Spinal cord (tissue), 10 donors: ENCODE measurements around the gene NEMP1. TPM values are rescaled to one million over a fixed set of nuclear protein-coding genes. Genes with fewer than 3 reads are reported as not detected.

Experiments used
- DNase-seq, 6 donors: peaks; one replicate each; pipeline versions ENCODE4 v3.0.0 to v3.0.0-alpha.2; 2013 to 2015; ENCODE audit warnings: low spot score in 6 of 6, low read depth in 4 of 6
- H3K27ac ChIP-seq: one replicate; pipeline ENCODE4 v1.5.1; 2013; ENCODE audit warnings: low read depth, low read length, control low read depth
- H3K27me3 ChIP-seq: one replicate; pipeline ENCODE4 v1.6.1; 2013; ENCODE audit warnings: low read length; ENCODE audit not compliant: control insufficient read depth, insufficient read depth
- H3K36me3 ChIP-seq: one replicate; pipeline ENCODE4 v1.6.1; 2013; ENCODE audit warnings: low read length; ENCODE audit not compliant: control insufficient read depth, insufficient read depth
- H3K4me1 ChIP-seq: one replicate; pipeline ENCODE4 v1.6.1; 2013; ENCODE audit warnings: low read length; ENCODE audit not compliant: control insufficient read depth, insufficient read depth
- H3K4me3 ChIP-seq: one replicate; pipeline ENCODE4 v1.5.1; 2013; ENCODE audit warnings: low read depth, low read length, control low read depth
- H3K9me3 ChIP-seq: one replicate; pipeline ENCODE4 v1.6.1; 2013; ENCODE audit warnings: low read length; ENCODE audit not compliant: control insufficient read depth, insufficient read depth
- WGBS: methylation state at CpG from one replicate; pipeline ENCODE4 v1.1.5; 2013; ENCODE audit warnings: missing lambda C conversion rate; ENCODE audit not compliant: insufficient coverage; 5-methylcytosine and 5-hydroxymethylcytosine counted together
- polyA plus RNA-seq, 2 donors: library from polyadenylated mRNA; unstranded; fragments of 120-200 nt; gene quantifications; one replicate each; pipeline ENCODE4 v1.2.1, GENCODE V29; 2013; ENCODE audit not compliant: insufficient read length in 2 of 2
- total RNA-seq, 2 donors: library from RNA; depleted of rRNA in 1 of 2; stranded (reverse); fragments of 120-200 nt in 1 of 2; fragments of >200 nt in 1 of 2; gene quantifications; one replicate each; pipeline versions ENCODE4 v1.2.3 to v1.2.4, GENCODE V29; 2013 to 2014
- donor health status: healthy.

The NEMP1 gene
- total and polyA plus RNA-seq, 4 donors, result 13.2 to 17.3 (median 13.6) TPM

DNA sequence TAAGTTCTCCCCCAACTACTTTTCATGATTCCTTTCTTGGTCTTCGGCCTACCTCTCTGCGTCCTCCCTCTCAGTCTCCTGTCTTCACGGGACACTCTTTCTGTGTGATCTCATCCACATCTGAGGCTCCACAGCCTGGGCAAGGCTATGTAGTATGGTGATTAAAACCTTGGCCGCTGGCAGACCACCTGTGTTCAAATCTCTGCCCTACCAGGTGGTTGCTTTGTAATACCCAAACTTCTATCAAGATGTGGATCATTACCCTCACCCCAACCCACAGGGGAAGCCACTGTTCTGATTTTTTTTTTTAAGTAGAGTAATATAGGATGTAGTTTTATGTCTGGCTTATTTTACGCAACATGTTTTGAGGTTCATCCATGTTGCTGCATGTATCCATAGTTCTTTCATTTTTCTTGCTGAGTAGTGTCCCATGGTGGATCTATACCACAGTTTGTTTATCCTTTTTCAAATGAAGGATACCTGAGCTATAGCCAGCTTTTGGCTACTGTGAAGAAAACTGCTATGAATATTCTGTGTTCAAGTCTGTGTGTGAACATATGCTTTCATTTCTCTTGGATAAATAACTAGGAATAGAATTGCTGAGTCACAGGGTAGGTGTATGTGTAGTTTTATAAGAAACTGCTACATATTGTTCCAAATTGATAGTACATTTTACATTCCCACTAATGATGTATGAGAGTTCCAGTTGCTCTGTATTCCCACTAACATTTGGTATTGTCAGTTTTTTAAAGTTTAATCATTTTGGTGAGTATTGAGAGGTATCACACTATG is 40.9 kb upstream of the NEMP1 start:
- H3K4me1 ChIP-seq, result no peaks in the 10 kb centered on the region
- H3K36me3 ChIP-seq, result no peaks in the 10 kb centered on the region
- no peak for DNase-seq
- H3K4me3 ChIP-seq, result no peak overlapping the region
- WGBS, result no CpG with 5 or more reads among the region's 5 CpGs
- H3K27ac ChIP-seq, result no peak overlapping the region
- no peaks in the 10 kb centered on the region for H3K27me3 ChIP-seq
- no peaks in the 10 kb centered on the region for H3K9me3 ChIP-seq

DNA sequence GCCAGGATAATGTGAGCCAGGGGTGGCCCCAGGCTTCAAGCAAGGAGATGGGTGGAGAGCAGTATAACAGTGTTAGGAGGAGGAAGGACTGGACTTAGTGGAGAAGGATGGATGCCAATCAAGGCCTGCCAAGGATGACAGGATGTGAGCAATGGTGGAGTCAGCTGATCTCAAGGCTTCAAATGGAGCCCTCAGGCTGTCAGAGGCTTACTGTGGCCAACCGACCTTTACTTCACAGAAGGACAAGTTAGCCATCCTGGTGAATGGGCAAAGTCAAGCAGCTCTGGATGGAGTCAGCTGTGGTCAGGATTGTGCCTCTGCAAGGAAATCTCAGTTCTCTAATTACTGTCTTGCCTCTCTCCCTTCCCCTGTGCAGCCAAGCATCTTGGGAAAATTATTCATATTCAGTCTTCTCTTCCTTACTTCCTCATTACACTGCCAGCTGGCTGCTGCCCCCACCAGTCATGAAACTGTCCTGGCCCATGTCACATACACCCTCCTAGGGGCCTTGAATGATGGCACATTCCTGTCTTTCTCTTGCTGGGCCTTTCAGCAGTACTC is 40.2 kb upstream of the NEMP1 start:
- H3K27ac ChIP-seq, result no peak overlapping the region
- no peaks in the 10 kb centered on the region for H3K9me3 ChIP-seq
- no peaks in the 10 kb centered on the region for H3K36me3 ChIP-seq
- no peak for DNase-seq
- no CpG with 5 or more reads among the region's 1 CpG for WGBS
- H3K4me3 ChIP-seq, result no peak overlapping the region
- no peaks in the 10 kb centered on the region for H3K4me1 ChIP-seq
- H3K27me3 ChIP-seq, result no peaks in the 10 kb centered on the region

DNA sequence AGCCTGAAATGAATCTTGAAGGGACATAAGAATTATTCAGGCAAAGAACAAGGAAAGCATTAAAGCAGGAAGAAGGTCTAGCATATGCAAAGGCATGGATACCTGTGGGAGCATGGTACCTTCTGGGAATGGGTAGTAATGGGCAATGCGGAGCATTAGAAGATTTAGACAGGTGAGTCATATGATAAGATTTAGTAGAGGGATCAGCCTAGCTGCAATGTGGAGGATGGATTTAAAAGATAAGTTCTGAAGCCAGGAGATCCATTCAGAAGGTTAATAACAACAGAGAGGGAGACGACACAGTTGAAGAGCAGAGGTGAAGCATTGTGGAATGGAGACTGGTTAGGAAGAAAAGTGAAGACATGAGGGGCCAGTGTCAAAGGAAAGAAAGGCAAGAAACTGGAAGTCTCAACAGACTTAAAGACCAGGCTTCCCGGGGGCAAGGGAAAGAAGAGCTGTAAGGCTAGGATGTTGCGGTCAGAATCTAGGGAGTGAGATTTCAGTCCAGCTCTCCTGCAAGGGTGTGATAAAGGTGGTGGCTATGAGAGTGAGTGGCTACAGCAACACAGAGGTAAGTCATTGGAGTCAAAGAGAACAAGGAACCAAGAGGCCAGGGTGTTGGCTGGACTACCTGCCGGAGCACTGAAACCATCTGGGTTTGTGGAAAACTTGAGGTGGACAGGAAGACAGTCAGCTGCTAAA is 38.1 kb upstream of the NEMP1 start:
- H3K4me1 ChIP-seq, result peaks cover 6% of the 10 kb centered on the region
- H3K36me3 ChIP-seq, result no peaks in the 10 kb centered on the region
- no peaks in the 10 kb centered on the region for H3K9me3 ChIP-seq
- H3K27me3 ChIP-seq, result no peaks in the 10 kb centered on the region
- 87% methylated on average over 5 of the region's 5 CpGs for WGBS
- H3K27ac ChIP-seq, result no peak overlapping the region
- no peak for DNase-seq
- H3K4me3 ChIP-seq, result no peak overlapping the region

DNA sequence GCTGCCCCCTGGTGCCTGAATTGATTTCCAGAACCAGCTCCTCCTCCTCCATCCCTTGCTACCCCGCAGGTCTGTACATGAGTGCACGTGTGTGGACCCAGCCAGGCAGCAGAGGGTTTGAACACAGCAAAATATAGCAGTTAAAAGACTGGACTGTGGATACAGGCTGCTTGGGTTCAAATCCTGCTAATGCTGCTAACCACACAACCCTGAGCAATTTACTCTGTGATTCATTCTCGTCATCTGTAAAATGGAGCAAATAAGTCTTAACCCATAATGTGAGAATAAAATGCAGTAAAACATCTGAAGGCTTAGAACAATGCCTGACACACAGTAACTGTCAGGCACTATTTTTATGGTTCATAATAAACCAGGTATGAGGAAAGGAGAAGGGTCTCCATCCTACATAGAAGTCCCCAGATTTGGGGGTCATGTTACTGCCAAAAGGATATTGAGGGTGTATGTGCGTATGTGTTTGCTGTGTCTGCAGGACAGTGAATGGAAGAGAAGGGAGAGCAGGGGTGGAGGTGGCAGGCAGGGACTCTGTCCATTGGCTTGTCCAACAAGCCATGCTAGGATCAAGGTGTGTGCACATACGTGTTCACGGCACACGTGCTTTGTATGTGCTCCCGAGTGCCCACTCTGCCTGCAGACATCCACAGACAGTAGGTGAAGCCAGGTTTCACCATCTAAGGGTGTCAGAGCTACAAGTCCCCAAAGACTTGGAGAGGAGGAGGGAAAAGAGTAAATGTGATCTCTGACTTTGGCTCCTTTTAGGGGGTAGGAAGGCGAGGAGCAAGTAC is 34.1 kb upstream of the NEMP1 start:
- Histone ChIP-seq H3K4me3 (peak overlapping the region; percentile 51), H3K4me1 (peaks cover 25% of the 10 kb centered on the region), H3K27ac (peak overlapping the region; percentile 98), H3K27me3 (no peaks in the 10 kb centered on the region), H3K9me3 (no peaks in the 10 kb centered on the region), H3K36me3 (no peaks in the 10 kb centered on the region)
- no peak for DNase-seq
- 62% methylated on average over 7 of the region's 9 CpGs for WGBS

DNA sequence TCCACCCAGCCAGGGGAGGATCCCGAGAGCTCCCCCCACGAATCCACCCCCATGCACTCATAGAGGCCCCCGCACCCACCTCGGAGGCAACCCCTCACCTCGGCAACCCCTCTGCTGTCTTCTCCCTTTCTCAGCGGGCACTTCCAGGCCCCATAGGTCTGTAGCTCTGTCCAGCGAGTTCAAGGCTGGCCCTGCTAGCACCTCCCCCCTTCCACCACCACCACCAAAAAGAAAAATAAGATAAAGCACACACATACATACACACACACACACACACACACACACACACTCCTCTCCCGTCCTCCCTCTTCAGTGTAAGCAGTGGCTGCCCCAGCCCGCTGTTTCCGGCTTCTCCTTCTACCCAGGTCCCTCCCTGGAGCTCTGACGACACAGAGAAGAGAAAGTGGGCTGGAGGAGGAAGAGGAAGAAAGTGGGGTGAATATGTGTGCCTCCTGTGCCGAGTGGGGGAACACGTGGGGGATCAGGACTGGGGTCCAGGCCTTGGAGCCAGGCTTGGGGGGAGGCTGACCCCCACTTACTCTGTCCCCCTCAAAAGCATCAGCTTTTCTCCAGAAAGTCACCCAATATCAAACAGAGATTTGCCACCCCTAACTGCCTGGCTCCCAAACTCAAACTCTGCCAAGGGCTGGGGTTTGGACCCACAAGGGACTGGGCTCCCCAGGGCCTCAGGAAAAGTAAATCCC is 32.6 kb upstream of the NEMP1 start, which contains the start of gene STAT6:
Gene STAT6, minus strand, starts transcription at position 332 of the 704 bp plus-strand sequence. CDS start 3,084 bp downstream, outside the sequence.
- DNase-seq, result peak in 2 of 6 donors; percentile 43 to 74
- Histone ChIP-seq H3K9me3 (no peaks in the 10 kb centered on the region), H3K27ac (peak within 1 kb of the TSS; percentile 98), H3K27me3 (no peaks in the 10 kb centered on the region), H3K36me3 (no peaks in the 10 kb centered on the region), H3K4me3 (peak within 1 kb of the TSS; percentile 51), H3K4me1 (peaks cover 27% of the 10 kb centered on the region)
- 36% methylated on average over 7 of the region's 13 CpGs for WGBS

DNA sequence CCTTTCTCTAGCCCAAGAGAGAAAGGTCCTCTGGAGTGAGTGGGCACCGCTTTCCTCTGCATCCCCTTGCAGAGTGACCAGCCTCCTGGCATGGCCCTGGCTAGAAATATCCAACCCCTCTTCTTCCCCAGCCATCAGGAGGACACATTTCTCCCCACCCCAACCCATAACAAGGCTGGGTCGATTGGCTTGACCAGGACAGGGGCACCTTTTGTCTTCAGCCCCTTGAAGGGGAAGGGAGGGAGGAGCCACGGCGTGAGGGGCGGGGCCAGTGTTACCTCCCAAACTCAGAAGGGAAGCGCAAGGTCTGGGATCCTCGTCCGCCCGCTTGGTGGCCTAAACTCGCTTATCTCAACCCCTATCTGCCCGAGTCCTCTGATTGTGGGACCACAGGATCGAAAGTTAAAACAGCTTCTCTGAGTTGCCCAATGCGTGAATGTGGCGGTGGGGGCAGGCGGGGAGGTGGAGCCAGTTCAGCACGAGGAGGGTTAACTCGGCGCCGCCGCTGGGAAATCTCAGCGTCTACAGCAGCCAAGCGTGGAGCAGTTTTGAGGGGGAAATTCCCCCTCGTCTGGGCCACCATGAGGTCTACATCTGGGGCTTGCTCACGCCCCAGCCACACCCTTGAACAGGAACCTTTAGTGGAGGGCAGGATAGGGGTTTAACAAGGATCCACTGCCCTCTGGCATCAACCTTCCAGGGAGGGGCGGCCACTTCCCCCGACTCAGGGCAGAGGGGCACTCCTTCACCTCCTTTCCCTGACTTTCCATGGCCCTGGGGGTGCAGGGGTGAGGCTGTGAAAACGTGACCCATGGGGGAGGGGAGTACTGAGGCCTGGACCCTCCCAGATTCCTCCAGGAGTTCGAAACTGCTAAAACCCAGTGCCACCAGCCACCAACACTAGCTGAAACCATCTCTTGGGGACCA is 31.8 kb upstream of the NEMP1 start:
- Histone ChIP-seq H3K27me3 (no peaks in the 10 kb centered on the region), H3K4me3 (peak overlapping the region; percentile 51), H3K9me3 (no peaks in the 10 kb centered on the region), H3K36me3 (peaks cover 1% of the 10 kb centered on the region), H3K4me1 (peaks cover 31% of the 10 kb centered on the region), H3K27ac (peak overlapping the region; percentile 98)
- WGBS, result 4% methylated on average over 21 of the region's 28 CpGs
- DNase-seq, result peak in 2 of 6 donors; percentile 46 to 61

DNA sequence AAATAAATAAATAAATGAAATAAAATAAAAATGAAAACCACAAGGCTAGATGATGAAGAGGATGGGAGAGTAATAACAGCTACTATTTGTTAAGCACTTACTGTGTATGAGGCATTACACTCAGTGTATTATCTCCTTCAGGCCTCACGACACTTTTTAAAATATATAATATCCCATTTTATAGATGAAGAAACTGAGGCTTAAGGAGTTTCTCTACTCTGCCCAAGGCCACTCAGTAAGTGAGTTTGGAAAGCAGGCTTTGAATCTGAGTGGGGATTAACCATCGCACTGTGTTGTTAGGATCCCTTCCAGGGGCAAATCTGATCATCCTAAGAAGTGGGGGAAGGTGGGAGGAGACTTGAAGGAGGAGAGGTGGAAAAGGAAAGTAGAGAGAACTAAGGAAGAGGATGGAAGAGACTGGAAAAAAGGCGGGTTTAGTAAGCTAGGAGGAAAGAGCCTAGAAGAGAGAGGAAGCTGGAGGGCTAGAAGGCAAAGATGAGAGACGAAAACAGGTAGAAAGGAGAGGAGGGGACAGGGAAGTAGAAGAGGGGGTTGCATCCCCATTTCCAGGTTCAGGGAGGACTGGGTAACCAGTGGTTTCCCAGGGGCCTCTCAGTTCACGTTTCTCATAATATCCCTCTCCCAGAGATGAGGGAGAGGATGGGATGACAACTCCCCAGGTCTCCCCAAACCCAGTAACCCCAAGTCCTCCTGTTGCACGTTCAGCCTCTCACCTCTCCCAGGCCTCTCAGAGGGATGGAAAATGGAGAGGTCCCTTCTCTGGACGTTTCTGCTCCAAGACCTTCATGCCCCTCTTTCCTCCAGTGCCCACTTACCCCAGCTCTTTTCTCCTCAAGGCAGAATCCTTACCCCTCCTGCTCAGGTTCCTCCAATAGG is 30.9 kb upstream of the NEMP1 start:
- H3K4me3 ChIP-seq, result peak overlapping the region; percentile 51
- H3K27me3 ChIP-seq, result no peaks in the 10 kb centered on the region
- H3K36me3 ChIP-seq, result peaks cover 3% of the 10 kb centered on the region
- H3K4me1 ChIP-seq, result peaks cover 31% of the 10 kb centered on the region
- no peak for DNase-seq
- no peaks in the 10 kb centered on the region for H3K9me3 ChIP-seq
- peak overlapping the region; percentile 98 for H3K27ac ChIP-seq
- WGBS, result 82% methylated on average over 4 of the region's 7 CpGs
